ENCODE results near the gene SBNO1. TPM values are rescaled to one million over a fixed set of nuclear protein-coding genes. Genes with fewer than 3 reads are reported as not detected.
"Not testable (repeated sequence)": the region's sequence is repeated elsewhere in the genome, so short reads cannot be mapped to it uniquely, and the experiment has no call there.

SBNO1 gene
- total RNA-seq, 1 experiment from 2014 or later = 32.1 TPM

- DNase-seq (ENCODE audit: low read depth) = not testable (repeated sequence)
Observed at GRCh38 chr12:123248996-123249741, 115.5 kb downstream of the SBNO1 start.

DNA sequence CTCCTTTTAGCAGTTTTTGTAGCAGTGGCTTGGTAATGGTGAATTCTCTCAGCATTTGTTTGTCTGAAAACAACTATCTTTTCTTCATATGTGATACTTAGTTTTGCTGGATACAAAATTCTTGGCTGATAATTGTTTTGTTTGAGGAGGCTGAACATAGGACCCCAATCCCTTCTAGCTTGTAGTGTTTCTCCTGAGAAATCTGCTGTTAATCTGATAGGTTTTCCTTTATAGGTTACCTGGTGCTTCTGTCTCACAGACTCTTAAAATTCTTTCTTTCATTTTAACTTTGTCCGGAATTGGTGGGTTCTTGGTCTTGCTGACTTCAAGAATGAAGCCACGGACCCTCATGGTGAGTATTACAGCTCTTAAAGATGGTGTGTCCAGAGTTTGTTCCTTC, 116.5 kb downstream of the SBNO1 start:
- DNase-seq (ENCODE audit: low read depth) = not testable (repeated sequence)

DNA sequence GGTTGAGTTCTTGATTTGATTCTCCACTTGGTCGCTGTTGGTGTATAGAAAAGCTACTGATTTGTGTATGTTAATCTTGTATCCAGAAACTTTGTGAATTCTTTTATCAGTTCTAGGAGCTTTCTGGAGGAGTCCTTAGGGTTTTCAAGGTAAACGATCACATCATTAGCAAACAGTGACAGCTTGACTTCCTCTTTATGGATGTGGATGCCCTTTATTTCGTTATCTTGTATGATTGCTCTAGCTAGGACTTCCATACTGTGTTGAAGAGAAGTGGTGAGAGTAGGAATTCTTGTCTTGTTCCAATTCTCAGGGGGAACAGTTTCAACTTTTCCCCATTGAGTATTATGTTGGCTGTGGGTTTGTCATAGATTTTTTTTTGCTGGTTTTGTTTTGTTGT, 119.0 kb downstream of the SBNO1 start:
- DNase-seq (ENCODE audit: low read depth) = no peak

DNA sequence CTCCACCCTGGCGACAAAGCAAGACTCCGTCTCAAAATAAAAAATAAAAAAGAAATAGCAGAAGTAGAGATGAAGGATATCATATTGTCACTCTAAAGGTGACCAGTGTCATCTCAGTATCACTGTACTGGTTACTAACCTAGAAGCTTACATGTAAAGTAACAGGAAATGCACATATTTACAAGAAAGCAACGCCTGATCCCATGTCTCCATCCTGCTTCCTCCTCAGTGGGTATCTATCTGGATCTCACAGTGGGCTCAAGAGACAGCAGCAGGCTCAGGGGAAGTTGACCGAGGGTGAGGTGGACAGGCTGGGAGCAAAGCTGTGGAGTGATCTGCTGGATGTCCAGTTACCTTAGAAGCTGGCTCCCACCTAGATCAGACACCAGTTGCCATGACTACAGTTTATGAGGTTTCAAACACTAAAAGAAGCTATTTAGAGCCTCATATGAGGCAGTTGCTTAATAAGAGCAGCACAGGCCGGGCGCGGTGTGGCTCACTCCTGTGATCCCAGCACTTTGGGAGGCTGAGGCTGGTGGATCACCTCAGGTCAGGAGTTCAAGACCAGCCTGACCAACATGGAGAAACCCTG, 120.9 kb downstream of the SBNO1 start:
- DNase-seq (ENCODE audit: low read depth) = no peak

DNA sequence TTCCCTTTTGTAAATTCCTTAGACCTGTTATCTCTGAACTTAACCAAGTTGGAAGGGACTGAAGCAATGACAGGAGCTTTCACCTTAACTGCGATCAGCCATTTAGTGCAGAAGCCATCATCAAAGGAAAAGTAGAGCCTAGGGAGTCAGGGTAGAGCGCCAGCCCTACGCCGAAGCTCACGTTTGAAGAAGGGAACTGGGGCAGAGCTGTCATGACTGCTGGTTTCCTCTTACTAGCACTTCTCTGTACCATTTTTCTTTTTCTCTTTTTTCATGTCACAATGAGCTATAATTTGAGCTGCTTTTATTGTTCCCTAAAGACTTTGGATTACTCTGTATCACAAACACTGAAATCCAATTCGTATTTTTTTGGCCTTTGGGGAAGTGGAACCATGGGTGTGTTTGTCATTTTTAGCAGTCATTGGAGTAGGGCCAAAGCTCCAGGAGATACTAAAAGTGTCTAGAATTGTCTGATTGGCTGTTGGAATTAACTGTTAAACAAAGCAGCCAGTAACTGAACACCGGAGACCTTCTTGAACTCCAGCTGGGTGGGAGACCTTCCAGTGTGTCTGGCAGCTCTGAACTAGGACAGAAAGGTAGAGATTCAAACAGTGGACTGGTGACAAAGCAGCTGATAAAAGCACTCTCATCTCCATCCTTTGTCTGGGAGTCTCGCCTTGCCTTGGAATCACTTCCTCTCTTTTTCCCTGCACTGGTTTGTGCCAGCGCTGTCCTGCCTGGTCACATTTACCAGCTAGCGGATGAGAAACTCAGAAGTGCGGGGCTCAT, 122.3 kb downstream of the SBNO1 start:
- DNase-seq (ENCODE audit: low read depth) = no peak

Other genes with a start within 250 kb of the SBNO1 start
- 2.7 and 4.4 TPM in 2 replicates for gene PITPNM2, start 213.8 kb downstream of the SBNO1 start, total RNA-seq (2014; rRNA removed)
- 52.6 and 67.5 TPM in 2 replicates for gene MPHOSPH9, start 131.7 kb downstream of the SBNO1 start, total RNA-seq (2014; rRNA removed)
- gene MTRFR, start 131.4 kb downstream of the SBNO1 start, total RNA-seq (2014; rRNA removed) = 6.6 and 9.2 TPM in 2 replicates
- gene CDK2AP1, start 93.0 kb downstream of the SBNO1 start, total RNA-seq (2014; rRNA removed) = 442 and 463 TPM in 2 replicates
- 51.9 and 62.7 TPM in 2 replicates for gene KMT5A, start 19.3 kb upstream of the SBNO1 start, total RNA-seq (2014; rRNA removed)
- 3.3 and 3.5 TPM in 2 replicates for gene RILPL2, start 71.8 kb upstream of the SBNO1 start, total RNA-seq (2014; rRNA removed)
- 10.9 and 16.0 TPM in 2 replicates for gene SNRNP35, start 93.3 kb upstream of the SBNO1 start, total RNA-seq (2014; rRNA removed)
- 15.4 and 16.5 TPM in 2 replicates for gene RILPL1, start 168.9 kb upstream of the SBNO1 start, total RNA-seq (2014; rRNA removed)
- 259 and 262 TPM in 2 replicates for gene TMED2, start 219.7 kb upstream of the SBNO1 start, total RNA-seq (2014; rRNA removed)
- gene DDX55, start 237.3 kb upstream of the SBNO1 start, total RNA-seq (2014; rRNA removed) = 19.9 and 23.5 TPM in 2 replicates